Uterus (tissue), 2 donors: ENCODE results near the gene DCTD.

ENCODE experiments used
- POLR2A ChIP-seq, 2 donors: fragments of 450-650 bp; IDR thresholded peaks; one replicate each; pipeline ENCODE4 v1.6.1; 2016; ENCODE audit warnings: antibody characterized with exemption in 2 of 2, mild to moderate bottlenecking in 1 of 2, moderate library complexity in 1 of 2
- TF ChIP-seq, protein P1 (sequence below), 4 experiments: fragments of 200-600 bp in 2 of 4; fragments of 450-650 bp in 2 of 4; sonication (generic) in 2 of 4; IDR thresholded peaks; one replicate each; pipeline ENCODE4 v1.5.1; 2016 to 2019; ENCODE audit warnings: antibody characterized with exemption in 4 of 4, mild to moderate bottlenecking in 2 of 4, moderate library complexity in 1 of 4

- TF ChIP-seq, protein P1, sequence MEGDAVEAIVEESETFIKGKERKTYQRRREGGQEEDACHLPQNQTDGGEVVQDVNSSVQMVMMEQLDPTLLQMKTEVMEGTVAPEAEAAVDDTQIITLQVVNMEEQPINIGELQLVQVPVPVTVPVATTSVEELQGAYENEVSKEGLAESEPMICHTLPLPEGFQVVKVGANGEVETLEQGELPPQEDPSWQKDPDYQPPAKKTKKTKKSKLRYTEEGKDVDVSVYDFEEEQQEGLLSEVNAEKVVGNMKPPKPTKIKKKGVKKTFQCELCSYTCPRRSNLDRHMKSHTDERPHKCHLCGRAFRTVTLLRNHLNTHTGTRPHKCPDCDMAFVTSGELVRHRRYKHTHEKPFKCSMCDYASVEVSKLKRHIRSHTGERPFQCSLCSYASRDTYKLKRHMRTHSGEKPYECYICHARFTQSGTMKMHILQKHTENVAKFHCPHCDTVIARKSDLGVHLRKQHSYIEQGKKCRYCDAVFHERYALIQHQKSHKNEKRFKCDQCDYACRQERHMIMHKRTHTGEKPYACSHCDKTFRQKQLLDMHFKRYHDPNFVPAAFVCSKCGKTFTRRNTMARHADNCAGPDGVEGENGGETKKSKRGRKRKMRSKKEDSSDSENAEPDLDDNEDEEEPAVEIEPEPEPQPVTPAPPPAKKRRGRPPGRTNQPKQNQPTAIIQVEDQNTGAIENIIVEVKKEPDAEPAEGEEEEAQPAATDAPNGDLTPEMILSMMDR (IDR thresholded peaks at IDR 0.05): no peak
- no peak for TF ChIP-seq POLR2A (IDR thresholded peaks at IDR 0.05)
Observed at GRCh38 chr4:182886205-182886604, 31.0 kb downstream of the DCTD start.
